Astrocyte (in vitro differentiated cells and primary cell): ENCODE data around the gene KCNQ1.

Experiments used
- CTCF ChIP-seq: IDR thresholded peaks from 2 replicates; pipeline ENCODE4 v1.5.1; 2011; ENCODE audit warnings: low read depth, mild to moderate bottlenecking, inconsistent platforms, low read length, moderate library complexity; ENCODE audit not compliant: insufficient read depth
- EZH2 ChIP-seq: IDR thresholded peaks from 2 replicates; pipeline ENCODE4 v1.6.1; 2012; ENCODE audit warnings: mild to moderate bottlenecking, low read length, inconsistent platforms; ENCODE audit not compliant: insufficient read depth

GRCh38 chr11:2865922-2866577 is 421.2 kb downstream of the KCNQ1 start:
- no peak for TF ChIP-seq CTCF
- no peak for TF ChIP-seq EZH2
